Fibroblast of skin of abdomen (primary cell): ENCODE measurements around the gene AFF2.
A peak's percentile ranks its signal among the peaks of the same experiment; 100 is the strongest.

Source experiments
- DNase-seq: peaks from one replicate; pipeline ENCODE4 v3.0.0-alpha.2; 2013

The AFF2 gene

GRCh38 chrX:148763896-148764295 is 263.5 kb downstream of the AFF2 start:
- DNase-seq: peak; percentile 12

GRCh38 chrX:148768296-148768695 is 267.9 kb downstream of the AFF2 start:
- no peak for DNase-seq

GRCh38 chrX:148771440-148771839 is 271.0 kb downstream of the AFF2 start:
- no peak for DNase-seq

GRCh38 chrX:148774276-148774675 is 273.9 kb downstream of the AFF2 start:
- peak; percentile 6 for DNase-seq

- DNase-seq: no peak
These were observed 283.7 kb downstream of the AFF2 start for GRCh38 chrX:148784137-148784536.

GRCh38 chrX:148784856-148785255 is 284.4 kb downstream of the AFF2 start:
- no peak for DNase-seq

- DNase-seq: no peak
These were observed 284.8 kb downstream of the AFF2 start for GRCh38 chrX:148785256-148785655.

GRCh38 chrX:148788449-148788848 is 288.0 kb downstream of the AFF2 start:
- DNase-seq: no peak

- DNase-seq: no peak
These were observed 293.9 kb downstream of the AFF2 start for GRCh38 chrX:148794350-148794749.

- DNase-seq: no peak
These were observed 304.4 kb downstream of the AFF2 start for GRCh38 chrX:148804579-148805355.

- DNase-seq: no peak
These were observed 305.9 kb downstream of the AFF2 start for GRCh38 chrX:148806145-148806870.

- DNase-seq: no peak
These were observed 308.4 kb downstream of the AFF2 start for GRCh38 chrX:148808833-148809232.

GRCh38 chrX:148811236-148811635 is 310.8 kb downstream of the AFF2 start:
- DNase-seq: peak; percentile 35

- DNase-seq: no peak
These were observed 313.0 kb downstream of the AFF2 start for GRCh38 chrX:148813422-148813821.

- no peak for DNase-seq
These were observed 313.6 kb downstream of the AFF2 start for GRCh38 chrX:148813967-148814366.

GRCh38 chrX:148815218-148815961 is 315.0 kb downstream of the AFF2 start:
- peak; percentile 46 for DNase-seq

GRCh38 chrX:148823986-148824385 is 323.6 kb downstream of the AFF2 start:
- no peak for DNase-seq

GRCh38 chrX:148825696-148826095 is 325.3 kb downstream of the AFF2 start:
- no peak for DNase-seq

- DNase-seq: no peak
These were observed 336.3 kb downstream of the AFF2 start for GRCh38 chrX:148836741-148837140.

GRCh38 chrX:148850631-148851030 is 350.2 kb downstream of the AFF2 start:
- DNase-seq: no peak

- peak; percentile 45 for DNase-seq
These were observed 353.9 kb downstream of the AFF2 start for GRCh38 chrX:148854306-148854705.

- no peak for DNase-seq
These were observed 356.1 kb downstream of the AFF2 start for GRCh38 chrX:148856505-148856904.
